Thyroid gland (tissue), 4 donors: ENCODE data around the gene CABLES2.

ENCODE experiments used
- CTCF ChIP-seq, 6 experiments: fragments of 200-600 bp in 3 of 6; fragments of 450-650 bp in 3 of 6; sonication (generic) in 3 of 6; IDR thresholded peaks; one replicate each; pipeline ENCODE4 v1.5.1; 2016 to 2019; ENCODE audit warnings: antibody characterized with exemption in 6 of 6, mild to moderate bottlenecking in 2 of 6, inconsistent platforms in 1 of 6, moderate library complexity in 1 of 6
- POLR2A ChIP-seq, 2 donors: fragments of 450-650 bp; IDR thresholded peaks; one replicate each; pipeline ENCODE4 v1.6.1; 2017; ENCODE audit warnings: antibody characterized with exemption in 2 of 2, mild to moderate bottlenecking in 2 of 2, moderate library complexity in 1 of 2

- TF ChIP-seq CTCF (IDR thresholded peaks at IDR 0.05) (no peak), POLR2A (IDR thresholded peaks at IDR 0.05) (no peak)
Observed at GRCh38 chr20:62387933-62388635, 19.0 kb downstream of the CABLES2 start.
